Activated CD4-positive, alpha-beta memory T cell treated with anti-CD3 and anti-CD28 coated beads, Interleukin-2, amount 10 ng/mL, durations not matched to agents 7 days and 5 days (primary cell): ENCODE results near the gene RPS6KC1. TPM values are rescaled to one million over a fixed set of nuclear protein-coding genes. Genes with fewer than 3 reads are reported as not detected.
"Not testable (repeated sequence)": the region's sequence is repeated elsewhere in the genome, so short reads cannot be mapped to it uniquely, and the experiment has no call there.

Experiments
- CTCF ChIA-PET: fragments of 350-600 bp; sonication (Branson Sonifier 250); formaldehyde crosslinking; loops from one replicate; lab custom pipeline; 2021; ENCODE audit warnings: antibody characterized with exemption, inconsistent platforms; lab: Charles Lee
- POLR2A ChIA-PET: fragments of 350-600 bp; sonication (Branson Sonifier 250); formaldehyde crosslinking; loops from one replicate; lab custom pipeline; 2021; ENCODE audit warnings: antibody characterized with exemption; lab: Charles Lee
- DNase-seq: peaks from one replicate; pipeline ENCODE4 v3.0.0-alpha.2; 2020
- H3K27ac Mint-ChIP-seq: one replicate; pipeline ENCODE4 v1.8.0; 2021; ENCODE audit warnings: mild to moderate bottlenecking, mixed read lengths
- H3K27me3 Mint-ChIP-seq: one replicate; pipeline ENCODE4 v1.8.0; 2021; ENCODE audit warnings: mixed read lengths
- H3K36me3 Mint-ChIP-seq: one replicate; pipeline ENCODE4 v1.8.0; 2021; ENCODE audit warnings: low read depth, mixed read lengths
- H3K4me1 Mint-ChIP-seq: one replicate; pipeline ENCODE4 v1.8.0; 2021; ENCODE audit warnings: mixed read lengths
- H3K4me3 Mint-ChIP-seq: one replicate; pipeline ENCODE4 v1.8.0; 2021; ENCODE audit warnings: mild to moderate bottlenecking, mixed read lengths
- H3K9me3 Mint-ChIP-seq: one replicate; pipeline ENCODE4 v1.8.0; 2021; ENCODE audit warnings: mixed read lengths
- total RNA-seq, 2 experiments: library from RNA; stranded (reverse); gene quantifications; one replicate each; pipeline ENCODE4 v1.2.3, GENCODE V29; 2021

Gene RPS6KC1
- total RNA-seq, 2 experiments from 2014 or later = 12.3 to 12.6 TPM

GRCh38 chr1:213034713-213035112, 16.3 kb upstream of the RPS6KC1 start:
- no peak overlapping the region for H3K4me3 Mint-ChIP-seq
- peaks cover 41% of the 10 kb centered on the region for H3K27me3 Mint-ChIP-seq
- CTCF ChIA-PET = no interaction called here

GRCh38 chr1:213035573-213035972, 15.5 kb upstream of the RPS6KC1 start:
- Mint-ChIP-seq H3K9me3 (no peaks in the 10 kb centered on the region), H3K36me3 (no peaks in the 10 kb centered on the region), H3K27ac (no peak overlapping the region), H3K27me3 (peaks cover 34% of the 10 kb centered on the region), H3K4me1 (no peaks in the 10 kb centered on the region), H3K4me3 (no peak overlapping the region)
- ChIA-PET POLR2A (no interaction called here), CTCF (no interaction called here)
- no peak for DNase-seq

More at GRCh38 chr1:213034713-213035112, 16.3 kb upstream of the RPS6KC1 start:
- Mint-ChIP-seq H3K27ac (no peak overlapping the region), H3K4me1 (no peaks in the 10 kb centered on the region), H3K36me3 (no peaks in the 10 kb centered on the region), H3K9me3 (no peaks in the 10 kb centered on the region)
- no peak for DNase-seq
- POLR2A ChIA-PET = no interaction called here

GRCh38 chr1:213041443-213041842, 9.6 kb upstream of the RPS6KC1 start:
- POLR2A ChIA-PET = no interaction called here
- no peak overlapping the region for H3K27ac Mint-ChIP-seq
- no peak for DNase-seq
- H3K36me3 Mint-ChIP-seq = no peaks in the 10 kb centered on the region
- CTCF ChIA-PET = no interaction called here
- H3K27me3 Mint-ChIP-seq = peaks cover 15% of the 10 kb centered on the region
- H3K4me3 Mint-ChIP-seq = no peak overlapping the region
- peaks cover 12% of the 10 kb centered on the region for H3K4me1 Mint-ChIP-seq
- H3K9me3 Mint-ChIP-seq = no peaks in the 10 kb centered on the region

- not testable (repeated sequence) for H3K9me3 Mint-ChIP-seq
These were observed 5.5 kb upstream of the RPS6KC1 start for GRCh38 chr1:213045321-213046226.

GRCh38 chr1:213049232-213049631, 1.8 kb upstream of the RPS6KC1 start:
- Mint-ChIP-seq H3K4me1 (peaks cover 29% of the 10 kb centered on the region), H3K9me3 (peaks cover 9% of the 10 kb centered on the region), H3K27me3 (no peaks in the 10 kb centered on the region), H3K4me3 (no peak overlapping the region), H3K27ac (no peak overlapping the region), H3K36me3 (peaks cover 14% of the 10 kb centered on the region)
- CTCF ChIA-PET = no interaction called here
- DNase-seq = no peak
- POLR2A ChIA-PET = no interaction called here

More at GRCh38 chr1:213045321-213046226, 5.5 kb upstream of the RPS6KC1 start:
- H3K36me3 Mint-ChIP-seq, H3K27ac Mint-ChIP-seq, H3K4me3 Mint-ChIP-seq, POLR2A ChIA-PET, DNase-seq, H3K27me3 Mint-ChIP-seq: not testable (repeated sequence)
- CTCF ChIA-PET = interaction anchor here (1.3 kb wide), 1 partner anchor 25 kb away, joined by 4 read pairs; no protein-coding TSS in a partner anchor
- peaks cover 20% of the 10 kb centered on the region for H3K4me1 Mint-ChIP-seq

- POLR2A ChIA-PET = interaction anchor here (0.9 to 2.5 kb wide), 5 partner anchors 20 to 483 kb away, joined by 3 to 12 read pairs (median 5); partner anchors contain the start of genes NSL1 and TATDN3
- Mint-ChIP-seq H3K36me3 (peaks cover 18% of the 10 kb centered on the region), H3K4me1 (peaks cover 32% of the 10 kb centered on the region), H3K9me3 (peaks cover 9% of the 10 kb centered on the region), H3K4me3 (peak overlapping the region; percentile 89), H3K27ac (peak overlapping the region; percentile 85), H3K27me3 (no peaks in the 10 kb centered on the region)
- CTCF ChIA-PET = interaction anchor here (0.5 to 1.8 kb wide), 6 partner anchors 11 to 233 kb away, joined by 3 to 7 read pairs (median 4); no protein-coding TSS in a partner anchor
- DNase-seq = no peak
These were observed 305 bp upstream of the RPS6KC1 start for GRCh38 chr1:213050745-213051126.

- Mint-ChIP-seq H3K27ac (peak overlapping the region; percentile 78), H3K36me3 (peaks cover 18% of the 10 kb centered on the region), H3K4me1 (peaks cover 32% of the 10 kb centered on the region), H3K9me3 (peaks cover 9% of the 10 kb centered on the region), H3K4me3 (peak overlapping the region; percentile 89), H3K27me3 (no peaks in the 10 kb centered on the region)
- ChIA-PET CTCF (interaction anchor here (1.7 to 1.8 kb wide), 2 partner anchors 10 to 31 kb away, joined by 4 to 5 read pairs; no protein-coding TSS in a partner anchor), POLR2A (interaction anchor here (0.9 to 2.5 kb wide), 3 partner anchors 19 to 36 kb away, joined by 3 to 12 read pairs (median 6); partner anchors contain the start of gene ANGEL2)
- no peak for DNase-seq
These were observed 801 bp downstream of the RPS6KC1 start for GRCh38 chr1:213051881-213052202.

- no peak for DNase-seq
- H3K4me1 Mint-ChIP-seq = peaks cover 32% of the 10 kb centered on the region
- POLR2A ChIA-PET = no interaction called here
These were observed 2.4 kb downstream of the RPS6KC1 start for GRCh38 chr1:213053455-213053854.

GRCh38 chr1:213054142-213054541, 3.1 kb downstream of the RPS6KC1 start:
- peaks cover 32% of the 10 kb centered on the region for H3K4me1 Mint-ChIP-seq
- H3K27ac Mint-ChIP-seq = no peak overlapping the region
- POLR2A ChIA-PET = no interaction called here
- no peak overlapping the region for H3K4me3 Mint-ChIP-seq
- DNase-seq = no peak
- CTCF ChIA-PET = no interaction called here
- peaks cover 9% of the 10 kb centered on the region for H3K9me3 Mint-ChIP-seq
- H3K27me3 Mint-ChIP-seq = no peaks in the 10 kb centered on the region
- peaks cover 21% of the 10 kb centered on the region for H3K36me3 Mint-ChIP-seq

More at GRCh38 chr1:213053455-213053854, 2.4 kb downstream of the RPS6KC1 start:
- no peak overlapping the region for H3K27ac Mint-ChIP-seq
- H3K9me3 Mint-ChIP-seq = peaks cover 9% of the 10 kb centered on the region
- no peaks in the 10 kb centered on the region for H3K27me3 Mint-ChIP-seq
- H3K36me3 Mint-ChIP-seq = peaks cover 21% of the 10 kb centered on the region
- CTCF ChIA-PET = no interaction called here
- H3K4me3 Mint-ChIP-seq = no peak overlapping the region

GRCh38 chr1:213054733-213055591, 3.9 kb downstream of the RPS6KC1 start:
- POLR2A ChIA-PET = interaction anchor here (1.0 kb wide), 1 partner anchor 25 kb away, joined by 4 read pairs; no protein-coding TSS in a partner anchor
- Mint-ChIP-seq H3K4me3 (no peak overlapping the region), H3K27me3 (no peaks in the 10 kb centered on the region), H3K9me3 (peaks cover 11% of the 10 kb centered on the region), H3K27ac (no peak overlapping the region), H3K36me3 (peaks cover 20% of the 10 kb centered on the region), H3K4me1 (peaks cover 30% of the 10 kb centered on the region)
- CTCF ChIA-PET = no interaction called here
- DNase-seq = no peak

- ChIA-PET POLR2A (interaction anchor here (1.0 kb wide), 1 partner anchor 24 kb away, joined by 4 read pairs; no protein-coding TSS in a partner anchor), CTCF (no interaction called here)
- Mint-ChIP-seq H3K27me3 (no peaks in the 10 kb centered on the region), H3K36me3 (peaks cover 12% of the 10 kb centered on the region), H3K4me3 (no peak overlapping the region), H3K4me1 (peaks cover 22% of the 10 kb centered on the region), H3K27ac (no peak overlapping the region), H3K9me3 (peaks cover 3% of the 10 kb centered on the region)
- no peak for DNase-seq
These were observed 4.7 kb downstream of the RPS6KC1 start for GRCh38 chr1:213055767-213056166.

GRCh38 chr1:213057264-213058059, 6.4 kb downstream of the RPS6KC1 start:
- Mint-ChIP-seq H3K4me1 (peaks cover 13% of the 10 kb centered on the region), H3K4me3 (no peak overlapping the region), H3K27me3 (no peaks in the 10 kb centered on the region), H3K36me3 (peaks cover 11% of the 10 kb centered on the region), H3K9me3 (peaks cover 2% of the 10 kb centered on the region), H3K27ac (no peak overlapping the region)
- ChIA-PET POLR2A (no interaction called here), CTCF (interaction anchor here (0.7 kb wide), 1 partner anchor 593 kb away, joined by 4 read pairs; no protein-coding TSS in a partner anchor)
- DNase-seq = no peak
